Airway epithelial cell (primary cell): ENCODE measurements around the gene SLC36A1. TPM values are rescaled to one million over a fixed set of nuclear protein-coding genes. Genes with fewer than 3 reads are reported as not detected.

ENCODE experiments used
- total RNA-seq: library from RNA; depleted of rRNA; stranded (reverse); fragments of >200 nt; gene quantifications from 2 replicates; pipeline ENCODE4 v1.2.3, GENCODE V29; 2015

Gene SLC36A1
- total RNA-seq: 5.6 and 7.5 TPM in 2 replicates

GRCh38 chr5:151447174-151448037 is at the start of gene SLC36A1:
Gene SLC36A1 (plus strand): TSS chr5:151447603. CDS start chr5:151458793, 11,190 bp downstream.

Other genes starting within 250 kb of the SLC36A1 start
- gene CCDC69, start 223.5 kb upstream of the SLC36A1 start, total RNA-seq: 2.8 and 3.1 TPM in 2 replicates
- 125 and 156 TPM in 2 replicates for gene GM2A, start 194.4 kb upstream of the SLC36A1 start, total RNA-seq
- not detected in 2 replicates for gene SLC36A3, start 143.8 kb upstream of the SLC36A1 start, total RNA-seq
- gene SLC36A2, start 100.0 kb upstream of the SLC36A1 start, total RNA-seq: not detected in 2 replicates
- gene FAT2, start 143.7 kb downstream of the SLC36A1 start, total RNA-seq: 121 and 180 TPM in 2 replicates
- 129 and 176 TPM in 2 replicates for gene SPARC, start 239.3 kb downstream of the SLC36A1 start, total RNA-seq